ENCODE results near the gene PTEN.

DNA sequence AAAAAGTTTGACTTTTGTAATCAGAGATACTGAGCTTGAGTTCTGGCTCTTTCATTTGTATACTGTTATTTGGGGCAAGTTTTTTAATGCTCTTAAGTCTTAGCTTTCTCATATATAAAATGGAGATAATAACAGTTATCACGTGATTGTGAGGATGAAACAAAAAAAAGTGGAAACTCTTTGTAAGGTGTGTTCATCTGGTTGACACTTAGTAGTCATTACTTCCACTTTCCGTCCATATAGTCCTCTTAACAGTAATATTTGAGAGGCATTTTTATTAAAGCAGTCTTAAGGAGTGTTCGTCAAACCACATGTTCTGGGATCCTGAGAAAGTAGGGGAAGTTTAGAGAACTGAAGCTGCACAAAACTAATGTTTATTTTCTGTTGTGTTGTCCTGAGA lies 65.6 kb downstream of the PTEN start:
- TF ChIP-seq, protein P1, sequence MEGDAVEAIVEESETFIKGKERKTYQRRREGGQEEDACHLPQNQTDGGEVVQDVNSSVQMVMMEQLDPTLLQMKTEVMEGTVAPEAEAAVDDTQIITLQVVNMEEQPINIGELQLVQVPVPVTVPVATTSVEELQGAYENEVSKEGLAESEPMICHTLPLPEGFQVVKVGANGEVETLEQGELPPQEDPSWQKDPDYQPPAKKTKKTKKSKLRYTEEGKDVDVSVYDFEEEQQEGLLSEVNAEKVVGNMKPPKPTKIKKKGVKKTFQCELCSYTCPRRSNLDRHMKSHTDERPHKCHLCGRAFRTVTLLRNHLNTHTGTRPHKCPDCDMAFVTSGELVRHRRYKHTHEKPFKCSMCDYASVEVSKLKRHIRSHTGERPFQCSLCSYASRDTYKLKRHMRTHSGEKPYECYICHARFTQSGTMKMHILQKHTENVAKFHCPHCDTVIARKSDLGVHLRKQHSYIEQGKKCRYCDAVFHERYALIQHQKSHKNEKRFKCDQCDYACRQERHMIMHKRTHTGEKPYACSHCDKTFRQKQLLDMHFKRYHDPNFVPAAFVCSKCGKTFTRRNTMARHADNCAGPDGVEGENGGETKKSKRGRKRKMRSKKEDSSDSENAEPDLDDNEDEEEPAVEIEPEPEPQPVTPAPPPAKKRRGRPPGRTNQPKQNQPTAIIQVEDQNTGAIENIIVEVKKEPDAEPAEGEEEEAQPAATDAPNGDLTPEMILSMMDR (conservative IDR thresholded peaks at IDR 0.05; ENCODE audit: low read depth, low read length): no peak
- TF ChIP-seq EZH2 (IDR thresholded peaks at IDR 0.05; ENCODE audit: borderline replicate concordance, low read depth, low read length, poor library complexity, severe bottlenecking): no peak

All from A673 (cell line).